Spinal cord (tissue), 10 donors: ENCODE data around the gene CRAT. TPM values are rescaled to one million over a fixed set of nuclear protein-coding genes. Genes with fewer than 3 reads are reported as not detected.

ENCODE experiments used
- DNase-seq, 6 donors: peaks; one replicate each; pipeline versions ENCODE4 v3.0.0 to v3.0.0-alpha.2; 2013 to 2015; ENCODE audit warnings: low spot score in 6 of 6, low read depth in 4 of 6
- H3K27ac ChIP-seq: one replicate; pipeline ENCODE4 v1.5.1; 2013; ENCODE audit warnings: low read depth, low read length, control low read depth
- H3K27me3 ChIP-seq: one replicate; pipeline ENCODE4 v1.6.1; 2013; ENCODE audit warnings: low read length; ENCODE audit not compliant: control insufficient read depth, insufficient read depth
- H3K36me3 ChIP-seq: one replicate; pipeline ENCODE4 v1.6.1; 2013; ENCODE audit warnings: low read length; ENCODE audit not compliant: control insufficient read depth, insufficient read depth
- H3K4me1 ChIP-seq: one replicate; pipeline ENCODE4 v1.6.1; 2013; ENCODE audit warnings: low read length; ENCODE audit not compliant: control insufficient read depth, insufficient read depth
- H3K4me3 ChIP-seq: one replicate; pipeline ENCODE4 v1.5.1; 2013; ENCODE audit warnings: low read depth, low read length, control low read depth
- H3K9me3 ChIP-seq: one replicate; pipeline ENCODE4 v1.6.1; 2013; ENCODE audit warnings: low read length; ENCODE audit not compliant: control insufficient read depth, insufficient read depth
- WGBS: methylation state at CpG from one replicate; pipeline ENCODE4 v1.1.5; 2013; ENCODE audit warnings: missing lambda C conversion rate; ENCODE audit not compliant: insufficient coverage; 5-methylcytosine and 5-hydroxymethylcytosine counted together
- polyA plus RNA-seq, 2 donors: library from polyadenylated mRNA; unstranded; fragments of 120-200 nt; gene quantifications; one replicate each; pipeline ENCODE4 v1.2.1, GENCODE V29; 2013; ENCODE audit not compliant: insufficient read length in 2 of 2
- total RNA-seq, 2 donors: library from RNA; depleted of rRNA in 1 of 2; stranded (reverse); fragments of 120-200 nt in 1 of 2; fragments of >200 nt in 1 of 2; gene quantifications; one replicate each; pipeline versions ENCODE4 v1.2.3 to v1.2.4, GENCODE V29; 2013 to 2014
- donor health status: healthy.

CRAT gene
- total and polyA plus RNA-seq, 4 donors, result 27.1 to 68.7 (median 48.3) TPM

DNA sequence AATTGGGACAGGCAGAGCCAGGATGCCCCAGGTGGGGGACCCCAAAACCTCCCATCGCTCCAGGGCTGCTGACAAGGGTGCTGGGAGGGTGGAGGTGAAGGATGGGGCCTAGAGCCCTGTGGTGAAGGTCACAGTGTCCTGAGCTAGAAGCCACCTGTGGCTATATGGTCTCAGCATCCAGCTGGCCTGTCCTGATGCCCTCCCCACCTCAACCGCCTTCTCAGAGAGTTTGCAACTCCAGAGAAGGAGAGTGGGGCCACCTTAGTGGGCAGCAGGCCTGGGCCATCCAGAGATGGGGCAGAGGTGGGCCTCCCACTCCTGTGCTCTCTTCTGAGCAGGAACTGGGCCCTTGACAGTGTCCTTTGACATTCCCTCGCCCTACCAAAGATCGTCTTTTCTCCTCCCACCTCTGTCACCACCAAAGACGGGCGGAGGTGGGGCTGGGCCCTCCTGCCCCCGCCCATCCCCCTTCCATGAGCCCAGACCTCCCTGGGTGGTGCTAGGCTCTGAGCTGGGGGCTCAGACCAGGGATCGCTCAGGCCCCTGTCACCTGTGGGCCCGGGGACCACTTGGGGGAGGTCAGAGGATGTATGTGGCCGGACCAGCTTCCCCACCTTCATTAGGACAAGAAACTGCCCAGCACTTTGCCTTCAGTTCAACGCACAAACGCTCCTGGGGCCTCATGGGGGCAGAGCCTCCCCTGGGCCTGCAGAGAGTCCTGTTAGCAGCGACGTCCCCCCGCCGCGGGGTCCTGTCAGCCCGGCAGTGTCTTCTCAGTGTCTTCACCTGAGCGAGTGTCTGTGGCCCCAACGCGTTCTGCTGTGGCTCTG, 39.7 kb downstream of the CRAT start:
- WGBS, result 56% methylated on average over 20 of the region's 21 CpGs
- DNase-seq, result no peak
- peaks cover 56% of the 10 kb centered on the region for H3K36me3 ChIP-seq

DNA sequence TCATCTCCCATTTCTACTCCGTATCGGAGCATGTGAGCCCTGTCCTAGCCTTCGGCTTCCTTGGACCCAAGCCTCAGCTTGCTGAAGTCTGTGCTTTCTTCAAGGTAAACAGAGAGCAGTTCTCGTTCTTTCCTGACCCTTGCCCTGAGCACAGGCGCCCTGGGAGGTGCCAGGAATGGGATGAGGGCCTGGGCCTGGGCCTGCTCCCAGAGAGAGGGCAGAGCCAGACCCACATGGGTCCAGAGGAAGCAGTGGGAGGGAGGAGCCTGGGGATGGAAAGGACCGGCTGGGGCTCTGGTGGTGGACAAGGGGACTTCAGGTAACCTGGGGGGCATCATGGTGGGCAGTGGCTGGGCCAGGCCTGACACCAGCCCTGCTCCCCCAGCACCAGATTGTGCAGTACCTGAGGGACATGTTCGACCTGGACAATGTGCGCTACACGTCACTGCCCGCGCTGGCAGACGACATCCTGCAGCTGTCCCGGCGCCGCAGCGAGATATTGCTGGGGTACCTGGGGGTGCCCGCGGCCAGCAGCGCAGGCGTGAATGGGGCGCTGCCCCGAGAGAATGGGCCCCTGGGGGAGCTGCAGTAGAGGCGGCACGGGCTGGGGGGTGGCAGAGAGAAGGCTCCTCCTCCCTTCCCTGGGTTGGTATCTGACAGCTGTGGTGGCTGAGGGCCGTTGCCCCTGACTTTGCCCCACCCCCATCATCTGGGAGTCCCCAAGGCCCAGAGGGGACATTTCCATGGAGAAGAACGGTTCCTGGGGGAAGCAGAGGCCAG, 40.5 kb downstream of the CRAT start:
- peaks cover 63% of the 10 kb centered on the region for H3K36me3 ChIP-seq
- no peak for DNase-seq
- 88% methylated on average over 22 of the region's 26 CpGs for whole genome bisulfite sequencing
- no peaks in the 10 kb centered on the region for H3K27me3 ChIP-seq
- no peaks in the 10 kb centered on the region for H3K9me3 ChIP-seq
- peaks cover 26% of the 10 kb centered on the region for H3K4me1 ChIP-seq
- H3K27ac ChIP-seq, result no peak overlapping the region
- no peak overlapping the region for H3K4me3 ChIP-seq

More for the DNA sequence above, 39.7 kb downstream of the CRAT start:
- H3K27ac ChIP-seq, result no peak overlapping the region
- H3K9me3 ChIP-seq, result no peaks in the 10 kb centered on the region
- no peaks in the 10 kb centered on the region for H3K27me3 ChIP-seq
- H3K4me1 ChIP-seq, result peaks cover 26% of the 10 kb centered on the region
- no peak overlapping the region for H3K4me3 ChIP-seq

DNA sequence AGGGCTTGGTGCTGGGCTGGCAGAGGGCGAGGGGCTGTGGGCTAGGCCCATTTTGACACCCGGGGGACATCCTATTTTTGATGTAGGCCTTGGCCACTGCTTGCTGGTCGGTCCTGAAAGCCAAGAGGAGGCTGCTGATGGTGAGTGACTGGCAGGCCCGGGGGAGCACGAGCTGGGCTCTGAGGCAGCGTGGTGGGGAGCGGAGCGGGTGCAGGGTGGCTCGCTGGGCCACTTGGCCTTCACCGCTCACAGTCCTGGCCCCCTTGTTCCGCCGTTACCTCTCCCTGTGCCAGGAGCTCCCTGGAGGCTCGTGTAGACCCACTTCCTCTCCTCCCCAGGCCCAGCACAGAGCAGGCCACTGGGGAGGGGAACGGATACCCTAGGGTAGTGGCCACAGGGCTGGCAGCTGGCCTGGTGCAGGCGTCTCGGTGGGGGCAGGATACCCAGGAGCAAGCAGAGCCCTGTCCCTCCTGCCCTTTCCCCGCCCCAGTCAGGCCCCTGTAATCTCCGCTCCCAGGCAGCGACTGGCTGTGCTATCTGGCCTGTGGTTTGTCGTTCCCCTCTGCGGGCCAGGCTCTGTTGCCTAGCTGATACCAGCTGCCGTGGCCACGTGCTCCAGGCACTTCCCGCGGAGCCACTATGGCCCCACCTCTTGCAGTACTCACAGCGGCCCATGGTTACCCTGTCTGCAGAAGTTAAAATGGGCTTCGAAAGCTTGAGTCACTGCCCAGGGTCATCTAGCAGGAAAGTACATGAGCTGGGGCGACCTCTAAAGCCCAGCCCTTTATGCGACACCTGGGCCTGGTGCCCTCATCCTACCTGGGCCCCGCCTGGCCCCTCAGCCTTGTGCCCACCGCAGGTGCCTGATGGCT, 41.4 kb downstream of the CRAT start:
- 80% methylated on average over 31 of the region's 31 CpGs for WGBS
- H3K9me3 ChIP-seq, result no peaks in the 10 kb centered on the region
- peaks cover 26% of the 10 kb centered on the region for H3K4me1 ChIP-seq
- DNase-seq, result no peak
- no peak overlapping the region for H3K4me3 ChIP-seq
- peaks cover 72% of the 10 kb centered on the region for H3K36me3 ChIP-seq
- no peaks in the 10 kb centered on the region for H3K27me3 ChIP-seq
- no peak overlapping the region for H3K27ac ChIP-seq

DNA sequence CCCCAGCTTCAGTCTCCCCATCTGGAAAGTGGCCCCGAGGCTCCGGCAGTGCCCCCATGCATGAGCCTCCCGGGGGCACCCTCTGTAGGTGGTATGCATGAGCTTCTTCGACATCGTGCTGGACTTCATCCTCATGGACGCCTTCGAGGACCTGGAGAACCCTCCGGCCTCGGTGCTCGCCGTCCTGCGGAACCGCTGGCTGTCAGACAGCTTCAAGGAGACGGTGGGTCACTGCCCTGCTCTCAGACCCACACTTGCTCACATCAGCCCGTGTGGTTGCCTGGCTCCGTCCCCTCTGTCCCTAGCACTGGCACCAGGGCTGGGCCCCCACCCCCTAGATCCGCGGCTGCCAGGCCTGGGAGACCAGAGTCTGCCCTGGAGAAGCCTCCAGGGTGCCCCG, 42.5 kb downstream of the CRAT start:
- no peaks in the 10 kb centered on the region for H3K9me3 ChIP-seq
- WGBS, result 96% methylated on average over 19 of the region's 19 CpGs
- DNase-seq, result no peak
- peaks cover 26% of the 10 kb centered on the region for H3K4me1 ChIP-seq
- H3K27me3 ChIP-seq, result no peaks in the 10 kb centered on the region
- H3K4me3 ChIP-seq, result no peak overlapping the region
- H3K27ac ChIP-seq, result no peak overlapping the region
- peaks cover 82% of the 10 kb centered on the region for H3K36me3 ChIP-seq

DNA sequence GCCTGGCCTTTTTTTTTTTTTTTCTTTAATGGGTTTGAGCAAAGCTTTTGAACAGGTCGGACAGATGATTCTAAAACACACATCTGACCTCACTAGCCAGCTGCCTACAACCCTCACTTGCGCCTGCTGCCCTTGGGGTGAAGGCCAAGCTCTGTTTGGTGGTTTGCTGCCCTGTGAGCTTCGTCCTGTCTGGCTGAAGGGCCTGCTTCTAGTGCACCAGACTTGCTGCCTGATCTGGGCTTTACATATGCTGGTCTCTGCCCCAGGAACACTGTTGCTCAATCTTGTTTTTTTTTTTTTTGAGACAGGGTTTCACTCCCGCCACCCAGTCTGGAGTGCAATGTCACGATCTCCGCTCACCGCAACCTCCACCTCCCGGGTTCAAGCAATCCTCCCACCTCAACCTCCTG, 46.1 kb downstream of the CRAT start:
- H3K27me3 ChIP-seq, result no peaks in the 10 kb centered on the region
- H3K27ac ChIP-seq, result no peak overlapping the region
- H3K4me3 ChIP-seq, result no peak overlapping the region
- H3K4me1 ChIP-seq, result peaks cover 4% of the 10 kb centered on the region
- H3K36me3 ChIP-seq, result peaks cover 88% of the 10 kb centered on the region
- H3K9me3 ChIP-seq, result no peaks in the 10 kb centered on the region
- WGBS, result 98% methylated on average over 7 of the region's 8 CpGs
- no peak for DNase-seq

DNA sequence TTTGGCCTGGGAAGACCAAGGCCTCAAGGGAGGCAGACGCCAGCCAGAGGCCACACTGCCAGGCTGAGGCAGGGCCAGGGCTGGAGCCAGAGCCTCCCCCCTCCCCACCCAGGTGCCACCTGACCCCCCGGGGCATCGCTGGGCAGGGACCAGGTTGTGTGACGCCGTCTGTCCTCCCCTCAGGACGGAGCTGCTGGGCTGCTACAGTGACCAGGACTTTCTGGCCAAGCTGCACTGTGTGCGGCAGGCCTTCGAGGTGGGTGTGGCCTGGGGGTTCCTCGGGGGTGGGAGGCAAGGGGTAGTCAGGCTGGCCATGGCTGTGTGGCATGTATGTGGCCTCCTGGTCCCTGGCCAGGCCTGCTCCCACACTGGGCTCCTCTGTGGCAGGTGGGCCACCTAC, 47.5 kb downstream of the CRAT start:
- Histone ChIP-seq H3K27ac (no peak overlapping the region), H3K9me3 (no peaks in the 10 kb centered on the region), H3K4me3 (no peak overlapping the region), H3K36me3 (peaks cover 83% of the 10 kb centered on the region), H3K27me3 (no peaks in the 10 kb centered on the region), H3K4me1 (no peaks in the 10 kb centered on the region)
- DNase-seq, result no peak
- WGBS, result 95% methylated on average over 8 of the region's 9 CpGs

DNA sequence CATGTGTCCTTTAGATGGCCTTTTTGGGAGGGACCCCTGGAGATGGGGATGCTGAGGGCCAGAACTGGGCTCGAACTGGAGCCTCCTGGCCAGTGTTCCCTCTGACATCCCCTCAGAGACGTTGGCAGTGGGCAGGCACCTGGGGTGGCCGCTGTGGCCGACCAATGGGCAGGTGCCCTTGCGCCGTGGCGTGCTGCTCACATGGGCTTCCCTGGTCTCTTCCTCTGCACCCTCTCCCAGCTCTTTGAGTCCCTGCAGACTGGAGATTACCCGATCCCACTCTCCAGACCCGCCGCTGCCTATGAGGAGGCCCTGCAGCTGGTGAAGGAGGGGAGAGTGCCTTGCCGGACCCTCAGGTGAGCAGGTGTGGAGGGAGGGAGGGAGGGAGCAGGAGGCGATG, 49.6 kb downstream of the CRAT start:
- no peak for DNase-seq
- 94% methylated on average over 9 of the region's 12 CpGs for WGBS
- H3K27me3 ChIP-seq, result no peaks in the 10 kb centered on the region
- peaks cover 76% of the 10 kb centered on the region for H3K36me3 ChIP-seq
- H3K4me3 ChIP-seq, result no peak overlapping the region
- H3K9me3 ChIP-seq, result no peaks in the 10 kb centered on the region
- H3K27ac ChIP-seq, result no peak overlapping the region
- H3K4me1 ChIP-seq, result no peaks in the 10 kb centered on the region

DNA sequence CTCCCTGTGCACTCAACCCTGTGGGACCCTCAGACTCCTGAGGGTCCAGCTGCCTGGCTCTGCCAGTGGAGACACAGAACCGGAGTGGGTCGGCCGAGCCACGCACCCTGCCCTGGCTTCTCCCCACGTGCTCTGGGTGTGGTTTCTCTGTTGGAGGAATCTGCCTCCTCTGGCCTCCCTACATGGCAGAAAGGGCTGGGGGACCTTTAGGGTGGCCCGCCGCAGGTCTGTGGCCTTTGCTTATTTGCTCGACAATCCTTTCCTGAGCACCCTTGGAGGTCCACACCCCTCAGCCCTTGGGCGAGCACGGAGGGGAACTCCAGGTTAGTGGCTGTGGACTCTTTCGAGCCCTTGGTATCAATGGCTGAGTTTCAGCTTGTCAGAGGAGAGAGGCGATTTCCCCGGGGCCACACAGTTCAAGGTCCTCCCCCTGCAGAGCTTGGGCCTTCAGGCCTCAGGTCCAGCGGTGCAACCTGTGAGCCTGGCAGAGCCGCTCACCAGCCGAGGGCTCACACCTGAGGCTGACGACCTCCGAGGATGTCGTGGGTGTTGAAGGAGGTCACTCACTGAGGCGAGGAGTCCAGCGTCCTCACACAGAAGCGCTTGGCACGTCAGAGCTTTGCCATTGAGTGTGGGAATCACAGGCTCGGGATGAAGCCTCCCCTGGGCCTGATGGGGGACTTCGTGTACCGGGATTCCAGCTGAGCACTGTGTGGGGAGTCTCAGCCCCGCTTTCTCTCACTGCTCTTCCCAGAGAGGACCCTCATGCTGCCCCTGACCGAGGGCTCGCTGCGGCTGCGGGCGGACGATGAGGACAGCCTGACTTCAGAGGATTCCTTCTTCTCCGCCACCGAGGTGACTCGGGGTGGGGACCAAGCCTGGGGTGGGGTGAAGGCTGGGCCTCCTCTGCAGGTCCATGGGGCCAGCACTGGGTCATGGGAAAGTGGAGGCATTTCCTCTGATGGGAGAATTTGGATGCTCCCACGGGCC, 50.5 kb downstream of the CRAT start:
- H3K27ac ChIP-seq, result no peak overlapping the region
- H3K4me3 ChIP-seq, result no peak overlapping the region
- H3K4me1 ChIP-seq, result no peaks in the 10 kb centered on the region
- 98% methylated on average over 32 of the region's 37 CpGs for WGBS
- H3K36me3 ChIP-seq, result peaks cover 68% of the 10 kb centered on the region
- no peaks in the 10 kb centered on the region for H3K9me3 ChIP-seq
- DNase-seq, result no peak
- no peaks in the 10 kb centered on the region for H3K27me3 ChIP-seq
